Inflammatory macrophage treated with lipopolysaccharide for 1 hour (primary cell): ENCODE results near the gene CGREF1.

Experiments used
- DNase-seq, 2 donors: peaks; one replicate each; pipeline ENCODE4 v3.0.0-alpha.2; 2020 to 2022

CGREF1 gene

DNA sequence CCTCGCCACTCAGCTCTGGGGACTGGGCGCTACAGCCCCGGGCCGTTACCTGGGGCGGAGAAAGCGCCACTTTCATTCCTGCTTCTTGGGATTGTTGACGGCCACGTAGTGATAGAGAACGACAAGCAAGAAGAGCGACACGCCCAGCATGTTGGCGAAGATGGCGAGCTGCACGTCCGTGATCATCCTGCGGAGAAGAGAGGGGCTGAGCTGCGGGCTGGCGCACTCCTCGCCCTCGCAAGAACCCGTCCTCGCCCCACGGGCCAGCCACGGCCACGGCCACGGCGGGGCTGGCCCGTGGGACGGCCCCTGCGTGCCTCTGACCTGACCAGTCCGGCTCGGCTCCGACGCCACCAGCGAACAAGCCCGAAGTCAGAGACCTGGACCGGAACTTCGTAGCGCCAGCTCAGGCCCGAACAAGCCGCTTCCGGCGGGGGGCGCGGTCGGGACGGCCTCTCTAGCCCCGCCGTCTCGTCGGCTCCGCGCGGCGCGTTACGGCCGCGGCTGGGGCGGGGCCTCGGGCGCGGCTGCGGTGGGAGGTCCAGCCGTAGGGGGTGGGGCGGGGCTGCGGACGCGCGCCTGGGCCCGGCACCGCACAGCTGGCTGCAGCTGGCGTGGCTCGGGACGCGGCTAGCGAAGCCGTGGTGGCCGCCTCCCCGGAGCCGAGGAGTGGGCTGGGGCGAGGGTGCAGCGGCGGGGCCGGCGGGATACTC, 47.5 kb downstream of the CGREF1 start, which contains the start of gene OST4:
Gene OST4 (minus strand): TSS at position 378 of the 713 bp plus-strand sequence.
- peak; percentile 92 for DNase-seq

GRCh38 chr2:27070653-27071276, 48.2 kb downstream of the CGREF1 start:
- DNase-seq: no peak

DNA sequence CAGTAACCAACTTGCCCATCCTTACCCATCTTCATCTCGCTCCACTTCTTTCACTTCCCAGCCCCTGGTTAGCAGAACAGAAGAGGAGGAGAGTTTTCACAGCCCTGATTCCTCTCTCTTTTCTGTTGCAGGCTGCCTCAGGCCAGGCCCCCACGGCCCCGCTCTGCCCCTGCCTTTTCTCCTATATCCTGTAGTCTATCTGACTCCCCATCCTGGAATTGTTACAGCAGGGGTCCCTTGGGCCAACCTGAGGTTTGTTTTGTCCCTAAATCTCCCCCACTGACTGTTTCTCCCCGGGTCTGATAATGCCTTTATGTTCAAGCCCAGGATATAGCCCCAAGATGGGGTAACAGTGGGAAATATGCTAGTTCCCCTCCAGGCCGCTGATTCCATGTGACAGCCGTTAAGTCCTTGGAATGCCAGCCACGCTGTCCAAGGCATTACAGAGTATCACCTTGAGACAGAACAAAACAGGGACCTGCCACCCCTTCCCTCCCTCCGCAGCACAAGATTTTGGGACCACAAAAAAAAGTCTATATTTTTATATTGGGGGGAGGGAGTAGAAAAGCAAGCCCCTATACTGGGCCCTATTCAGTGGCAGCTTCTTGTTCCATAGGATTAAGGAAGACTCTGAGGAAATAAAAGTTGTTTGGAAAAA, 48.8 kb downstream of the CGREF1 start:
- no peak for DNase-seq

DNA sequence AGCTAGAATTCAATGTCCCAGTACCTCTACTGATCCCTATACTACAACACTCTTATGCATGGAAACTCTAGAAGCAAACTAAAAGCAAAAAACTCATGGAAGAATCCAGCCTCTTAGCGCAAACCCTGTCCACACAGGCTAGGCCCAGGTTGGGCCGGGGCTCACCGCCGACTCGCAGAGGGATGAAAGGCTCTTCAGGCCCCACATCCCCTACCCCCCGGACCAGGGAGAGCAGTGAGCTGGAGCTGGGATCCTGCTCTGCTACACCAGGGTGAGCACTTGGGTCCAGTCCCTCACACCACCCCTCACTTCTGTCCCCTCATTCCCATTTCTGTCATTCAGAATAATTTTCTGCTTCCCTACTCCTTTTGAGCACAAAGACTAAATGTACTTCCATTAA, 49.5 kb downstream of the CGREF1 start:
- DNase-seq: no peak

DNA sequence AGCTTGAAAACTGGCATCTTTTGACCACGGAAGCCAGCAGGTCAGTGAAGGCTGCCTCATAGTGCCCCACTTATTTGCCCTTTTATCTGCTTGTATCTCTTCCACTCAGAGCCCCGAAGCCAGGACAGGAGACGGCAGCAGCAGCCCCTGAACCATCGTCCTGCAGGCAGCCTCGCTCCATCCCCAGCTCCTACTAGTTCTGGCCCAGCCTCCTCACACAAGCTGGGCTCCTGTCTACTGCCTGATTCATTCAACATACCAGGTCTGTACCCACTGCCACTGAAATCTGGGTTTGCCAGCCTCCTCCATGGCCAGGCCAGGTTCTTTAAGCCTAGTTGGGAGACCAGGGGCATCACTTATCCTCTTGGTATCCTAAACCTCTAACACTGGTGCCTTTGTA, 51.5 kb downstream of the CGREF1 start:
- DNase-seq: no peak

GRCh38 chr2:27065128-27065527, 53.8 kb downstream of the CGREF1 start:
- no peak for DNase-seq

DNA sequence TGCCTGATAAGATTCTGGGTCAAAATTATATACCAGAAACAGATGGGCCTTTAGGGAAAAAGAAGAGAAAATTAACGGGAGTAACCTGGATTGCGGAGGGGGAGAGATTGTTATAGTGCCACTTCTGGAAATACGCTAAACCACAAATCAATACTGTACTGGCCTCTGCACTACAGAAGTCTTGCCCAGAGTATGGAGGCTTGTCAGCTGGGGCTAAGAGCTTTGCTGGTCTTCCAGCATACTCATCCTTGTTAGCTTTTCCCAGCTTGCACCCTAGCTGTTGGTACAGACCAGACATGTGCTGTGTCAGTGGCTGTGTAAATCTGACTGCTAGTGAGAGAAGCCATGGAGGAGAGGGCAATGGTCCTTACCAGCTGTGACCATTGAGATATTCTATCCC, 58.6 kb downstream of the CGREF1 start:
- DNase-seq: no peak

GRCh38 chr2:27059141-27059820, 59.6 kb downstream of the CGREF1 start:
- no peak for DNase-seq

- DNase-seq: no peak
Measured at GRCh38 chr2:27058210-27058609, 60.7 kb downstream of the CGREF1 start.

DNA sequence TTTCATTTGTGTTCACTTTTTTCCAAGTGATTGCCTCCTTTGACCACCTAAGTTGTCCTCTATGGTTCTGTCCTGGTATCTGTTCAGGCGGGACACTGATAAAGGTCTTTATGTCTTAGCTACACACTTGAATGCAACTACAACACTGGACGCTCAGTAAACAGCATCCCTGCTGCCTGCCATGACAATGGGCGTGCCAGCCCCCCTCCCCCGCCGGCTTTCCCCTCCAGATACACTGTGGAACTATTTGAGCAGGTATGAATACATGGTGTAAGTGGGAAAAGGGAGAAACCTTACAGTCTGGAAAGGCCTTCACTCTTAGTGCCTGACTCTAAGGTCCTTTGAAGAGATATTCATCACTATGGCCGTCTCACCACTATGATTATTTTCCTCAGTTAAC, 61.7 kb downstream of the CGREF1 start:
- no peak for DNase-seq

DNA sequence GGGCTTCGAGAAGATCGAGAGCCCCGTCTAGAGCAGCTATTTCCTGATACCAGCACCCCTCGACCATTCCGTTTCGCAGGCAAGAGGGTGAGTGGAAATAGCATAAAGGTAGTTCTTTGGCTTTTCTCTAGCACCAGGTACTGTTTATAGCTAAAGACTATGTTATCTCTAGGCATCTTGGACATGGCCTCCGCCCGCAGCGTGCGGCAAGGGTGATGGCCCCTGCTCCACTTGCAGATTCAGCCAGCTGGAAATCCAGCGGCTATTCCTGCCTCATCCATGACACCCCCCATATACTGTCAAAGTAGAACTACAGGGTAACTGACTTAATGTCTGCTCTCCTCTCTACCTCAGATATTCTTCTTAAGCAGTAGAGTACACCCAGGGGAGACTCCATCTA, 64.2 kb downstream of the CGREF1 start:
- no peak for DNase-seq

DNA sequence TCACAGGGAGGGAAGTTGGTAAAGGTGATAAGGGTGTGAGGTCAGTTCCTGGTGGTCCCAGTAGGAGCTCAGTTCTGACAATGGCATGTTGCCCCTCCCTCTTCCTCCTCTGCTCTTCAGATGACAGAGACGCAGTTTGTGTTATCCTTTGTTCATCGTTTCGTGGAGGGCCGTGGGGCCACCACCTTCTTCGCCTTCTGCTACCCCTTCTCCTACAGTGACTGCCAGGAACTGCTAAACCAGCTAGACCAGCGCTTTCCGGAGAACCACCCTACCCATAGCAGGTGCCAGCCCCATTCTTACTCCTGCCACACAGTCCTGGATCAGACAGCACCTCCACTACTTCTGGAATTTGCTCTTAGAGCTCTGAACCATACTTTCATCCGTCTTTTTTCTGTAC, 65.2 kb downstream of the CGREF1 start:
- DNase-seq: no peak

DNA sequence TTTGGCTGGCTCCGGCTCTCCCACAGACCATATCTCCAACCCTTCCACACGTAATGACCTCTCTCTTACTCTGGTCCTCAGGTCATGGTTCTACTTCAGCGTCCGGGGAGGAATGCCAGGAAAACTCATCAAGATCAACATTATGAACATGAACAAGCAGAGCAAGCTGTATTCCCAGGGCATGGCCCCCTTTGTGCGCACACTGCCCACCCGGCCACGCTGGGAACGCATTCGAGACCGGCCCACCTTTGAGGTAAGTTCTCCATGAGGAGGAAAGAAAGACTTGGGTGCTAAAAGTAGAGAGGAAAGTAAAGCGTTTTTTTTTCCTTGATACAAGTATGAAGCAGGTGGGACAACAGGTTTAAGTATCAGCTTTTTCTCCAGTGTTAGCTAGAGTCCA, 65.6 kb downstream of the CGREF1 start:
- DNase-seq: no peak

DNA sequence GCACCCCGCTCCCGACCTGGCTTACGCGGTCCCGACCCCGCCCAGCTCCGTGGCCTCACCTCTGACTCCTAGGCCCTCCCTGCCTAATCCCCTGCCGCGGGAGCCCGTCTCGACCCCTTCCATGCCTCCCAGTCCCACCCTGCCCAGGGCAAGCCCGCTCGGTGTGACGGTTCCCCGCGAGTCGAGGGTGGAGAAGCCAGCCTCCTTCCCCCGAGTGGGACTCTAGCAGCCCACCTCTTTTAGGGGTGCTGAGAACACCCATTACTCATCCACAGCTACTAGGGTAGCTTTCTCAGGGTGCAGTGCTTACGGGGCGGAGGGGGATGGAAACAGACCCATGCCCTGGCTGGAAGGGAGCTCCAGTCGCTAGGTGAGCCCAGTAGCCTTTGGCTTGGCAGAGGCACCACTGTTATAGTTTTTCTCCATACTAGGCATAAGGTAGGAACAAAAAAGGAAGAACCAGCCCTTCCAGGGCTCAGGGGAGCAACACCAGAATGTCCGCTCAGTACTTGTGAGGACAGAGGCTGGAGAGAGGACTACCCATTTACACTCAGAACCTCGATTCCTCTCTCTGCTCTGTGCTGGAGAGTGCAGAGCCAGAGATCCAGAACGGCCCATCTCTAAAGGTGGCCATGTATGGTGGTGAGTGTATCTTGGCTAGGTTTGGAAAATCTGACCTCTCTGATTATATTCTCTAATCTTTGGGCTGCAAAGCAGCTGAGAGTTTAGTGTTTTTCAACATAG, 66.9 kb downstream of the CGREF1 start:
- DNase-seq: no peak

- DNase-seq: peak; percentile 83 to 97
Measured at GRCh38 chr2:27050996-27051901, 67.7 kb downstream of the CGREF1 start, which contains the start of gene AGBL5. AGBL5 (plus strand) TSS chr2:27051668; CDS start chr2:27052959, 1,291 bp downstream.
